Right lobe of liver (tissue), 4 donors: Measurements from ENCODE around the gene PML.

Experiments
- POLR2A ChIP-seq: fragments of 450-650 bp; IDR thresholded peaks from one replicate; pipeline ENCODE4 v1.6.1; 2017; ENCODE audit warnings: antibody characterized with exemption, mild to moderate bottlenecking
- TF ChIP-seq, protein P1 (sequence below), 4 donors: fragments of 200-600 bp in 3 of 4; fragments of 450-650 bp in 1 of 4; IDR thresholded peaks; one replicate each; pipeline versions ENCODE4 v1.5.1 to v1.8.0; 2016 to 2022; ENCODE audit warnings: antibody characterized with exemption in 4 of 4, mild to moderate bottlenecking in 2 of 4
- donor health status: DM: no; HTN: no; CAD: no.
- donor health status: DM: no; HTN: no; CAD: no.
- donor health status: DM: no; HTN: yes; CAD: no.

DNA sequence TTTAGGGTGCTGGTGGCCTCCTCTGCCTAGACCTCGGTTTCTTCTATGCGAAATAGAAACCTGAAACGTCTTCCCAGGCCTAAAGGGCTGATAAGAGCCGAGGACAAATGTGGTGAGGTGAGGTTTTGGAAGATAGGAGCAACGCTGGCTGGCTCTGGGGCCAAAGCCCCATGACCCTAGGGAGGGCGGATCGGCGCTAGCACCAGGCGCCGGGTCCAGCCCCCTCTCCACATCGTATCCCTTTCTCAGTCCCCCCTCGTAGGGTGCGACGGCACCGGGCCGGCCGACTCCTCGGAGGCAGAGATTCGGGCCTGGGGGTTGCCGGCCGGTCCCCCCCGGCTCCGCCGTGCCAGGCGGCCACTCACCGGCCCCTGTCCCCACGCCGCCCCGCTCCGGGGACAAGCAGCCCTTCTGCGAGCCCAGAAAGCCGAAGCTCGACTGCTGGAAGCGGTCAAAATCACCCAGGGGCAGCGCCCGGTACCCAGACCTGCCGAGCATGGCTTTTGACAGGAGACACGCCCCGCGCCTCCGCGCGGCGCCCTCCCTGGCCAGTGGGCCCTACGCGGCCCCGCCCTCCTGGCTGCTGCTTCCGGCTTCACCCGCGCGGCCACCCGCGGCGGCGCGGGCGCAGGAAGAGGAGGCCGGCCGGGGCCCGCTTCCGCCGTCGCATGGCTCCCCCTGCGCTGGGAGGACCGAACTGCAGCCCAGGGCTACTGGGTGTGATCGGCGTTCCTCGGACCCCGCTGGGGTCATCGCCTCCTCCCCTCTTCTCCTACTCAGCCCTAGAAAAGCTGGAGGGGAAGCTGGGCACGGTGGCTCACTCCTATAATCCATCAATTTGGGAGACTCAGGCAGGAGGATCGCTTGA is 2.6 kb upstream of the PML start, which contains the start of gene STOML1:
- TF ChIP-seq, protein P1, sequence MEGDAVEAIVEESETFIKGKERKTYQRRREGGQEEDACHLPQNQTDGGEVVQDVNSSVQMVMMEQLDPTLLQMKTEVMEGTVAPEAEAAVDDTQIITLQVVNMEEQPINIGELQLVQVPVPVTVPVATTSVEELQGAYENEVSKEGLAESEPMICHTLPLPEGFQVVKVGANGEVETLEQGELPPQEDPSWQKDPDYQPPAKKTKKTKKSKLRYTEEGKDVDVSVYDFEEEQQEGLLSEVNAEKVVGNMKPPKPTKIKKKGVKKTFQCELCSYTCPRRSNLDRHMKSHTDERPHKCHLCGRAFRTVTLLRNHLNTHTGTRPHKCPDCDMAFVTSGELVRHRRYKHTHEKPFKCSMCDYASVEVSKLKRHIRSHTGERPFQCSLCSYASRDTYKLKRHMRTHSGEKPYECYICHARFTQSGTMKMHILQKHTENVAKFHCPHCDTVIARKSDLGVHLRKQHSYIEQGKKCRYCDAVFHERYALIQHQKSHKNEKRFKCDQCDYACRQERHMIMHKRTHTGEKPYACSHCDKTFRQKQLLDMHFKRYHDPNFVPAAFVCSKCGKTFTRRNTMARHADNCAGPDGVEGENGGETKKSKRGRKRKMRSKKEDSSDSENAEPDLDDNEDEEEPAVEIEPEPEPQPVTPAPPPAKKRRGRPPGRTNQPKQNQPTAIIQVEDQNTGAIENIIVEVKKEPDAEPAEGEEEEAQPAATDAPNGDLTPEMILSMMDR (IDR thresholded peaks at IDR 0.05) = peak; percentile 96 to 100 (median 98)
- peak; percentile 62 for TF ChIP-seq POLR2A
